HepG2 (cell line): Measurements from ENCODE around the gene IGF2. TPM values are rescaled to one million over a fixed set of nuclear protein-coding genes. Genes with fewer than 3 reads are reported as not detected.

ENCODE experiments used
- ARID2 ChIP-seq: sonication (generic); formaldehyde crosslinking; IDR thresholded peaks from 2 replicates; pipeline ENCODE4 v1.8.1; 2022; ENCODE audit warnings: mild to moderate bottlenecking, missing genetic modification reagents, borderline replicate concordance
- ATF4 ChIP-seq, 2 experiments: fragments of 450-650 bp in 1 of 2; sonication (generic) in 1 of 2; formaldehyde crosslinking; IDR thresholded peaks; 2 replicates each; pipeline versions ENCODE4 v1.5.0 to v1.8.0; 2020 to 2022; ENCODE audit warnings: mild to moderate bottlenecking in 1 of 2, missing genetic modification reagents in 1 of 2
- ATF7 ChIP-seq, 2 experiments: fragments of 450-650 bp in 1 of 2; sonication (generic) in 1 of 2; formaldehyde crosslinking in 1 of 2; IDR thresholded peaks; 2 replicates each; pipeline versions ENCODE4 v1.4.0 to v1.6.1; 2016 to 2020; ENCODE audit warnings: antibody characterized with exemption in 1 of 2, mild to moderate bottlenecking in 1 of 2, missing genetic modification reagents in 1 of 2
- FIP1L1 ChIP-seq: fragments of 200-400 bp; formaldehyde crosslinking; IDR thresholded peaks from 2 replicates; pipeline ENCODE4 v1.6.1; 2018; ENCODE audit warnings: low read depth, mild to moderate bottlenecking, low read length, moderate library complexity, borderline replicate concordance; ENCODE audit not compliant: insufficient read depth
- GABPA ChIP-seq, 2 experiments: IDR thresholded peaks; 2 replicates each; pipeline ENCODE4 v1.6.1; 2011 to 2016; ENCODE audit warnings: low read depth in 2 of 2, low read length in 1 of 2, missing biosample characterization in 1 of 2, missing genetic modification characterization in 1 of 2
- GABPB1 ChIP-seq: IDR thresholded peaks from 2 replicates; pipeline ENCODE4 v1.6.1; 2016; ENCODE audit warnings: mild to moderate bottlenecking, missing genetic modification reagents, moderate library complexity, missing compliant biosample characterization
- HCFC1 ChIP-seq: fragments of 150-350 bp; IDR thresholded peaks from 2 replicates; pipeline ENCODE4 v1.6.1; 2014; ENCODE audit warnings: low read depth, low read length
- HOXA9 ChIP-seq: sonication (generic); formaldehyde crosslinking; IDR thresholded peaks from 2 replicates; pipeline ENCODE4 v1.8.1; 2022; ENCODE audit warnings: missing genetic modification reagents, mild to moderate bottlenecking, moderate library complexity, borderline replicate concordance
- JUN ChIP-seq: sonication (generic); formaldehyde crosslinking; IDR thresholded peaks from 2 replicates; pipeline ENCODE4 v1.4.0; 2020; ENCODE audit warnings: mild to moderate bottlenecking, missing genetic modification reagents
- KDM6A ChIP-seq: IDR thresholded peaks from 2 replicates; pipeline ENCODE4 v1.6.1; 2016; ENCODE audit warnings: low read depth
- MLLT10 ChIP-seq: sonication (generic); formaldehyde crosslinking; IDR thresholded peaks from 2 replicates; pipeline ENCODE4 v1.4.0; 2020; ENCODE audit warnings: missing genetic modification reagents
- RXRA ChIP-seq: sonication (generic); formaldehyde crosslinking; IDR thresholded peaks from 2 replicates; pipeline ENCODE4 v1.5.1; 2020; ENCODE audit warnings: missing genetic modification reagents
- RXRB ChIP-seq: IDR thresholded peaks from 2 replicates; pipeline ENCODE4 v1.6.1; 2016; ENCODE audit warnings: borderline replicate concordance, missing genetic modification reagents, missing compliant biosample characterization
- TAF15 ChIP-seq: fragments of 200-400 bp; formaldehyde crosslinking; IDR thresholded peaks from one replicate; pipeline ENCODE4 v1.6.1; 2018; ENCODE audit warnings: mild to moderate bottlenecking, low read depth, low read length; ENCODE audit not compliant: poor library complexity, severe bottlenecking
- TBX2 ChIP-seq: sonication (generic); formaldehyde crosslinking; IDR thresholded peaks from 2 replicates; pipeline ENCODE4 v1.5.0; 2020; ENCODE audit warnings: missing genetic modification reagents, mild to moderate bottlenecking, borderline replicate concordance
- ZNF124 ChIP-seq: sonication (generic); formaldehyde crosslinking; IDR thresholded peaks from 2 replicates; pipeline ENCODE4 v1.4.0; 2020; ENCODE audit warnings: missing genetic modification reagents
- ZNF501 ChIP-seq: sonication (generic); formaldehyde crosslinking; IDR thresholded peaks from 2 replicates; pipeline ENCODE4 v1.5.1; 2020; ENCODE audit warnings: mild to moderate bottlenecking, moderate library complexity, missing genetic modification reagents
- ZNF598 ChIP-seq: sonication (generic); formaldehyde crosslinking; IDR thresholded peaks from 2 replicates; pipeline ENCODE4 v1.5.1; 2020; ENCODE audit warnings: mild to moderate bottlenecking, missing genetic modification reagents, borderline replicate concordance
- ZNF605 ChIP-seq: sonication (generic); formaldehyde crosslinking; IDR thresholded peaks from 2 replicates; pipeline ENCODE4 v1.8.0; 2022; ENCODE audit warnings: mild to moderate bottlenecking, missing genetic modification reagents
- ZNF720 ChIP-seq: sonication (generic); formaldehyde crosslinking; IDR thresholded peaks from 2 replicates; pipeline ENCODE4 v1.4.0; 2020; ENCODE audit warnings: missing genetic modification reagents
- polyA plus RNA-seq, 8 experiments: library from polyadenylated mRNA; depleted of rRNA in 3 of 8; stranded (reverse) in 7 of 8; unstranded in 1 of 8; fragments of >200 nt; fragmentation: Illumina TruSeq in 4 of 8; extraction: Trizol in 4 of 8; gene quantifications; 2 replicates each; pipeline versions ENCODE4 v1.2.1 to v1.2.3, GENCODE V29; 2011 to 2016; ENCODE audit warnings: low read depth in 4 of 8, missing spikeins in 1 of 8, mixed read lengths in 1 of 8; ENCODE audit not compliant: insufficient read depth in 1 of 8
- total RNA-seq, 5 experiments: library from RNA; depleted of rRNA; stranded (reverse); fragments of >200 nt; fragmentation: Illumina TruSeq; extraction: Trizol; gene quantifications; 2 replicates each; pipeline ENCODE4 v1.2.3, GENCODE V29; 2016; ENCODE audit warnings: low read depth in 1 of 5
- TF ChIP-seq, protein P1 (sequence below): sonication (generic); formaldehyde crosslinking; IDR thresholded peaks from 2 replicates; pipeline ENCODE4 v1.4.0; 2020; ENCODE audit warnings: missing genetic modification reagents
- TF ChIP-seq, protein P2 (sequence below): IDR thresholded peaks from 2 replicates; pipeline ENCODE4 v1.6.1; 2018; ENCODE audit warnings: missing genetic modification reagents, mild to moderate bottlenecking, missing compliant biosample characterization

The IGF2 gene
- total and polyA plus RNA-seq, 2 of the 13 experiments (the other 11 are each of a cell fraction or from before 2014, with no cell fraction given), result 79.1 to 254 TPM

DNA sequence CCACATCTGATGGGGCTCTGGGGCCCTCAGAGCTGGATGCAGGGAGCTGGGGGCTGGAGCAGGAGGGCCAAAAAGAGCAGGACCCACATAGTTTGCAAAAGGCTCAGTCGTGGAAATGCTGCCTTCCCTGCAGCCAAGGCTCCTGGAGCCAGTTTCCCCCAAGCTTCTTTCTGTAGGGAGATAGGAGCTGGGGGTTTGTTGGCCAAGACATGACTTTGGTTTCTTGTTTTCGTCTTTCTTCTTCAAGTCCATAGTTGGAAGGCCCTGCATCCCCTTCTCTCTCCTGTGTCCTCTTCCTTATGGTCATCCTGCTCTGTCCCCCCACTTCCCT is 36.3 kb downstream of the IGF2 start (continued):
- TF ChIP-seq, protein P1, sequence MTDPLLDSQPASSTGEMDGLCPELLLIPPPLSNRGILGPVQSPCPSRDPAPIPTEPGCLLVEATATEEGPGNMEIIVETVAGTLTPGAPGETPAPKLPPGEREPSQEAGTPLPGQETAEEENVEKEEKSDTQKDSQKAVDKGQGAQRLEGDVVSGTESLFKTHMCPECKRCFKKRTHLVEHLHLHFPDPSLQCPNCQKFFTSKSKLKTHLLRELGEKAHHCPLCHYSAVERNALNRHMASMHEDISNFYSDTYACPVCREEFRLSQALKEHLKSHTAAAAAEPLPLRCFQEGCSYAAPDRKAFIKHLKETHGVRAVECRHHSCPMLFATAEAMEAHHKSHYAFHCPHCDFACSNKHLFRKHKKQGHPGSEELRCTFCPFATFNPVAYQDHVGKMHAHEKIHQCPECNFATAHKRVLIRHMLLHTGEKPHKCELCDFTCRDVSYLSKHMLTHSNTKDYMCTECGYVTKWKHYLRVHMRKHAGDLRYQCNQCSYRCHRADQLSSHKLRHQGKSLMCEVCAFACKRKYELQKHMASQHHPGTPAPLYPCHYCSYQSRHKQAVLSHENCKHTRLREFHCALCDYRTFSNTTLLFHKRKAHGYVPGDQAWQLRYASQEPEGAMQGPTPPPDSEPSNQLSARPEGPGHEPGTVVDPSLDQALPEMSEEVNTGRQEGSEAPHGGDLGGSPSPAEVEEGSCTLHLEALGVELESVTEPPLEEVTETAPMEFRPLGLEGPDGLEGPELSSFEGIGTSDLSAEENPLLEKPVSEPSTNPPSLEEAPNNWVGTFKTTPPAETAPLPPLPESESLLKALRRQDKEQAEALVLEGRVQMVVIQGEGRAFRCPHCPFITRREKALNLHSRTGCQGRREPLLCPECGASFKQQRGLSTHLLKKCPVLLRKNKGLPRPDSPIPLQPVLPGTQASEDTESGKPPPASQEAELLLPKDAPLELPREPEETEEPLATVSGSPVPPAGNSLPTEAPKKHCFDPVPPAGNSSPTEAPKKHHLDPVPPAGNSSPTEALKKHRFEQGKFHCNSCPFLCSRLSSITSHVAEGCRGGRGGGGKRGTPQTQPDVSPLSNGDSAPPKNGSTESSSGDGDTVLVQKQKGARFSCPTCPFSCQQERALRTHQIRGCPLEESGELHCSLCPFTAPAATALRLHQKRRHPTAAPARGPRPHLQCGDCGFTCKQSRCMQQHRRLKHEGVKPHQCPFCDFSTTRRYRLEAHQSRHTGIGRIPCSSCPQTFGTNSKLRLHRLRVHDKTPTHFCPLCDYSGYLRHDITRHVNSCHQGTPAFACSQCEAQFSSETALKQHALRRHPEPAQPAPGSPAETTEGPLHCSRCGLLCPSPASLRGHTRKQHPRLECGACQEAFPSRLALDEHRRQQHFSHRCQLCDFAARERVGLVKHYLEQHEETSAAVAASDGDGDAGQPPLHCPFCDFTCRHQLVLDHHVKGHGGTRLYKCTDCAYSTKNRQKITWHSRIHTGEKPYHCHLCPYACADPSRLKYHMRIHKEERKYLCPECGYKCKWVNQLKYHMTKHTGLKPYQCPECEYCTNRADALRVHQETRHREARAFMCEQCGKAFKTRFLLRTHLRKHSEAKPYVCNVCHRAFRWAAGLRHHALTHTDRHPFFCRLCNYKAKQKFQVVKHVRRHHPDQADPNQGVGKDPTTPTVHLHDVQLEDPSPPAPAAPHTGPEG, result no peak
- no peak for TF ChIP-seq RXRB
- no peak for TF ChIP-seq HOXA9 (CRISPR knock-in tag)
- no peak for TF ChIP-seq ARID2 (CRISPR knock-in tag)
- TF ChIP-seq ZNF124 (CRISPR knock-in tag), result 0 out of 2 replicates have a peak, but pooled peaks have one; percentile 6
- TF ChIP-seq ZNF598 (CRISPR knock-in tag), result no peak
- TF ChIP-seq GABPA (IDR thresholded peaks at IDR 0.05; ENCODE audit: low read depth, low read length), result no peak
- TF ChIP-seq GABPA (CRISPR knock-in tag; IDR thresholded peaks at IDR 0.05; ENCODE audit: low read depth), result no peak
- TF ChIP-seq HCFC1, result no peak
- no peak for TF ChIP-seq ATF7 (IDR thresholded peaks at IDR 0.05)
- TF ChIP-seq ATF7 (CRISPR knock-in tag; IDR thresholded peaks at IDR 0.05), result no peak
- TF ChIP-seq KDM6A (CRISPR knock-in tag), result no peak
- no peak for TF ChIP-seq JUN (CRISPR knock-in tag)
- no peak for TF ChIP-seq FIP1L1
- no peak for TF ChIP-seq ZNF720 (CRISPR knock-in tag)
- no peak for TF ChIP-seq RXRA (CRISPR knock-in tag)
- no peak; the same call in 1 of the 2 replicates for TF ChIP-seq TBX2 (CRISPR knock-in tag)
- TF ChIP-seq ZNF501, result peak; percentile 52; the same call in 1 of the 2 replicates
- TF ChIP-seq TAF15, result no peak
- TF ChIP-seq, protein P2, sequence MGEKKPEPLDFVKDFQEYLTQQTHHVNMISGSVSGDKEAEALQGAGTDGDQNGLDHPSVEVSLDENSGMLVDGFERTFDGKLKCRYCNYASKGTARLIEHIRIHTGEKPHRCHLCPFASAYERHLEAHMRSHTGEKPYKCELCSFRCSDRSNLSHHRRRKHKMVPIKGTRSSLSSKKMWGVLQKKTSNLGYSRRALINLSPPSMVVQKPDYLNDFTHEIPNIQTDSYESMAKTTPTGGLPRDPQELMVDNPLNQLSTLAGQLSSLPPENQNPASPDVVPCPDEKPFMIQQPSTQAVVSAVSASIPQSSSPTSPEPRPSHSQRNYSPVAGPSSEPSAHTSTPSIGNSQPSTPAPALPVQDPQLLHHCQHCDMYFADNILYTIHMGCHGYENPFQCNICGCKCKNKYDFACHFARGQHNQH, result 0 out of 2 replicates have a peak, but pooled peaks have one; percentile 4
- TF ChIP-seq ATF4 (CRISPR knock-in tag; IDR thresholded peaks at IDR 0.05), result no peak
- no peak for TF ChIP-seq ZNF605 (CRISPR knock-in tag)
- TF ChIP-seq GABPB1 (CRISPR knock-in tag), result no peak; the same call in 1 of the 2 replicates
- TF ChIP-seq MLLT10 (CRISPR knock-in tag), result no peak
